ENCODE data around the gene TBCCD1.

Gene TBCCD1

GRCh38 chr3:186592682-186593081 is 25.5 kb upstream of the TBCCD1 start:
- TF ChIP-seq CTCF (conservative IDR thresholded peaks at IDR 0.05; ENCODE audit: low read depth, low read length) = no peak
- H3K9ac ChIP-seq = no peak overlapping the region
- H3K4me1 ChIP-seq (ENCODE audit: low read depth, poor library complexity, severe bottlenecking) = no peaks in the 10 kb centered on the region
- no peaks in the 10 kb centered on the region for H4K20me1 ChIP-seq (ENCODE audit: insufficient read depth)
- H3K79me2 ChIP-seq (ENCODE audit: insufficient read depth, low read depth) = no peaks in the 10 kb centered on the region
- no peak overlapping the region for H3K27ac ChIP-seq
- no peaks in the 10 kb centered on the region for H3K36me3 ChIP-seq (ENCODE audit: insufficient read depth)
- H3K4me3 ChIP-seq (IDR thresholded peaks at IDR 0.05; ENCODE audit: insufficient read depth, low read depth, low read length) = no peak overlapping the region
- no peak overlapping the region for H2AFZ ChIP-seq (ENCODE audit: low read depth)
- no peaks in the 10 kb centered on the region for H3K27me3 ChIP-seq (ENCODE audit: insufficient read depth, low read depth)
- no peak overlapping the region for H3K4me2 ChIP-seq

GRCh38 chr3:186590580-186591295 is 23.6 kb upstream of the TBCCD1 start:
- no peak overlapping the region for H3K9ac ChIP-seq
- no peaks in the 10 kb centered on the region for H3K4me1 ChIP-seq (ENCODE audit: low read depth, poor library complexity, severe bottlenecking)
- no peaks in the 10 kb centered on the region for H3K79me2 ChIP-seq (ENCODE audit: insufficient read depth, low read depth)
- H3K27me3 ChIP-seq (ENCODE audit: insufficient read depth, low read depth) = no peaks in the 10 kb centered on the region
- no peak overlapping the region for H2AFZ ChIP-seq (ENCODE audit: low read depth)
- H3K27ac ChIP-seq = no peak overlapping the region
- TF ChIP-seq CTCF (conservative IDR thresholded peaks at IDR 0.05; ENCODE audit: low read depth, low read length) = no peak
- no peak overlapping the region for H3K4me3 ChIP-seq (IDR thresholded peaks at IDR 0.05; ENCODE audit: insufficient read depth, low read depth, low read length)
- H3K4me2 ChIP-seq = no peak overlapping the region
- H4K20me1 ChIP-seq (ENCODE audit: insufficient read depth) = no peaks in the 10 kb centered on the region
- no peaks in the 10 kb centered on the region for H3K36me3 ChIP-seq (ENCODE audit: insufficient read depth)

GRCh38 chr3:186589856-186590579 is 22.9 kb upstream of the TBCCD1 start:
- Histone ChIP-seq H2AFZ (ENCODE audit: low read depth) (no peak overlapping the region), H3K9ac (no peak overlapping the region), H3K4me3 (IDR thresholded peaks at IDR 0.05; ENCODE audit: insufficient read depth, low read depth, low read length) (no peak overlapping the region), H3K4me1 (ENCODE audit: low read depth, poor library complexity, severe bottlenecking) (no peaks in the 10 kb centered on the region), H3K27me3 (ENCODE audit: insufficient read depth, low read depth) (no peaks in the 10 kb centered on the region), H3K4me2 (no peak overlapping the region), H3K79me2 (ENCODE audit: insufficient read depth, low read depth) (no peaks in the 10 kb centered on the region), H3K36me3 (ENCODE audit: insufficient read depth) (no peaks in the 10 kb centered on the region), H4K20me1 (ENCODE audit: insufficient read depth) (no peaks in the 10 kb centered on the region), H3K27ac (no peak overlapping the region)
- no peak for TF ChIP-seq CTCF (conservative IDR thresholded peaks at IDR 0.05; ENCODE audit: low read depth, low read length)

GRCh38 chr3:186589121-186589520 is 22.0 kb upstream of the TBCCD1 start:
- H3K4me2 ChIP-seq = no peak overlapping the region
- H3K79me2 ChIP-seq (ENCODE audit: insufficient read depth, low read depth) = no peaks in the 10 kb centered on the region
- H3K27me3 ChIP-seq (ENCODE audit: insufficient read depth, low read depth) = no peaks in the 10 kb centered on the region
- no peaks in the 10 kb centered on the region for H4K20me1 ChIP-seq (ENCODE audit: insufficient read depth)
- no peak overlapping the region for H3K4me3 ChIP-seq (IDR thresholded peaks at IDR 0.05; ENCODE audit: insufficient read depth, low read depth, low read length)
- no peaks in the 10 kb centered on the region for H3K4me1 ChIP-seq (ENCODE audit: low read depth, poor library complexity, severe bottlenecking)
- H2AFZ ChIP-seq (ENCODE audit: low read depth) = no peak overlapping the region
- no peak overlapping the region for H3K9ac ChIP-seq
- H3K36me3 ChIP-seq (ENCODE audit: insufficient read depth) = peaks cover 2% of the 10 kb centered on the region; the same call in 1 of the 2 replicates
- no peak for TF ChIP-seq CTCF (conservative IDR thresholded peaks at IDR 0.05; ENCODE audit: low read depth, low read length)
- no peak overlapping the region for H3K27ac ChIP-seq

All from KMS-11 (cell line).